Muscle of back (tissue), 13 donors: ENCODE data around the gene FBXO15. TPM values are rescaled to one million over a fixed set of nuclear protein-coding genes. Genes with fewer than 3 reads are reported as not detected.

ENCODE experiments used
- DNase-seq, 3 donors: peaks; one replicate each; pipeline versions ENCODE4 v3.0.0 to v3.0.0-alpha.2; 2013
- long read RNA-seq, 9 donors: transcript quantifications; one replicate each; lab custom pipeline, GENCODE V29; 2026
- polyA plus RNA-seq, 10 donors: library from polyadenylated mRNA; unstranded; fragments of 120-200 nt; gene quantifications; one replicate each; pipeline ENCODE4 v1.2.1, GENCODE V29; 2013; ENCODE audit not compliant: insufficient read length in 10 of 10

FBXO15 gene, protein sequence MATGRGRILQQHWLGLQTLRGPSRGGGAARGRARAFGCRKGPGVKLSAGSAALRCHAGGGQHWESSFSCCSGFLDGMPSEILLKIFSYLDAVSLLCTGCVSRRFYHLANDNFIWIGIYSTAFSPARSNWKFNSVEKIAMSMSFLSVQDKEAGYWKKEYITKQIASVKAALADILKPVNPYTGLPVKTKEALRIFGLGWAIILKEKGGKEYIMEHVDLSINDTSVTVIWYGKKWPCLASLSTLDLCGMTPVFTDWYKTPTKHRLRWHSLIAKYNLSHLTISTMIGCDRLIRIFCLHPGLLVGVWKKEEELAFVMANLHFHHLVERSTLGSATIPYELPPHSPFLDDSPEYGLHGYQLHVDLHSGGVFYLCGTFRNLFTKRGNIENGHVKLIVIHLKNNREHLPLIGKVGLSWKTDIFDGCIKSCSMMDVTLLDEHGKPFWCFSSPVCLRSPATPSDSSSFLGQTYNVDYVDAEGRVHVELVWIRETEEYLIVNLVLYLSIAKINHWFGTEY
- polyA plus RNA-seq: 1 to 10 TPM in 2 of 10 donors, under 1 TPM in 8; 0.39 to 1.8 (median 0.70) TPM
- long read RNA-seq, donor 1: 0 reads
- long read RNA-seq, donor 2, partial matches to known transcripts: 0 of 1 reads
- long read RNA-seq, donor 2, other reads (novel, unspliced or antisense): 0 of 1 reads
- long read RNA-seq, donor 3: 0 reads
- long read RNA-seq, donor 4: 0 reads
- long read RNA-seq, donor 5: 0 reads
- long read RNA-seq, donor 6: 0 reads
- long read RNA-seq, donor 7: 0 reads
- long read RNA-seq, donor 8, partial matches to known transcripts: 30 of 30 reads
- long read RNA-seq, donor 8, other reads (novel, unspliced or antisense): 0 of 30 reads
- long read RNA-seq, donor 9: 0 reads

DNA sequence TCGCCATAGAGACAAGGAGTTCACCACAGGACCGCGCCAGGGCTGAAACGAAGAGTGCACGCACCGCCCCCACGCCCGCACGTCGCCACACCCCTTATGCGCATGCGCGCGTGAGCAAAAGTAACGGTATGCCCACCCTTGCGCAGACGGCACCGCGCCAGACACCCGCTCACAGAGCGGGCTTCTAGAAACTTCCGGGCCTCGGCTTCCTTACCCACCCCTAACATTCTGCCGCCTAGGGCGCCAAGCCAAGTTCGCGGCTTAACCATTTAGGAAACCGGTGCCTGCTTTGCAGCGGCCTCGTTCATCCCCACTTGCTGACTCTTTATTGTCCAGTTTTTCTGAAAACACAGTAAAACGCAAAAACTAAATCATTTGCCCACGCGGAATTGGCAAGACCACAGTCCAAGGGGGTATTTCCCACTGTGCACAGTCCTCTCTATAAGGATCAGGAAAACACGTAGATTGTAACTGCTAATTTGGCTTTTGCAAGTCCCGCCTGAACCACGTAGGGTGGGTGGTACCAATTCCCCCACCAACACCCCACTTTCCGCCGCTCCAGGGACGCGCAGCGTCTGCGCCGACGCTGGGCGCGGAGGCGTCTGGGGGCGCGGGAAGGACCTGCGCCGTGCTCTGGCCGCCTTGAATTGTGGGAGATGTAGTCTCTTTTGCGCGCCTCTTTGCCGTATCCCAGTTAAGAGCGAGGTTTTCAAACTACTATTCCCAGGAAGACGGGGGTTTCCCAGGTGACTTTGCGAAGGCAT lies at the start of gene FBXO15, which contains the start of gene TIMM21:
TSS of gene FBXO15 (minus strand) at position 56 of the 764 bp plus-strand sequence. CDS start at position 7, 49 bp downstream.
TSS of gene TIMM21 (plus strand) at position 745 of the 764 bp plus-strand sequence. CDS start 286 bp downstream, outside the sequence.
- DNase-seq: peak; percentile 98 to 99 (median 98)

DNA sequence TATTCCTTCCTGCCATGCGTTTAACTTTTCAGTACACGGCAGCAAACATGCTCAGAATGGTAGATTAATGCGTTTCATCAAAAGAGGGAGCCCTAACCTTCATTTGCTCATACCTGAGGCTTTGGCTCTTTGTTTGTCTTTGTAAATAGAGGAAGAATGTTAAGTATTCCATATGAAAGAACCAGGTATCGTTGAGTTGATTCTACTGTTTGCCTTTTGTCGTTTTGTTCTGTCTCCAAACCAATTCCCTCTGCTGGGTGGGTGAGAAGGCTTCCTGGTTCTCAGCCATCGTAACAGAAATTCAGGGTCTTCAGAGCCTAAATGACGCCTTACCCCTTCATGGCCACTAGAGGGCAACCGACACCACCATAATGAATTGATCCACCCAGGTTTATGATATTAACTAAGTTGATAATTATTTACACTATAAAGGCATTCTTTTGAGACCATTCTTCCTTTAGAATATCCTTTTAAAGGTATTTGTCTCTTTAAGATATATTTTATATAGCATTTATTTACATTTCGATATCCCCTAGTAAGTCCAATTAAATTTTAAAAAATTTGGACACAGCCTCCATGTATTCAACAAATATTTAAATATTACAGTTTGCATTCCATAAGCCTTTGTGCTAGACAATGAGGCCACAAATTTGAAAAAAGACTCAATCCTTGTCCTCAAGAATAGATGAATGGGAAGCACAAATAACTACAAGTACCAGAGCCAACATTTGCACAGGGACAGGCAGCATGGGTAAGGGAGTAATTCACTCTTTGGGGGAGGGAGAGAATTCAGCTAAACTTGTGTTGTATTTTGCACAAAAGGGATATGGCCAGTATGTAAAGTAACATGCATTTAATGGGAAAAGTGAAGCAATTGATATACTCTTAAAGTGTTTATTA lies 48.8 kb upstream of the FBXO15 start:
- DNase-seq: peak; percentile 45 to 87 (median 68)

DNA sequence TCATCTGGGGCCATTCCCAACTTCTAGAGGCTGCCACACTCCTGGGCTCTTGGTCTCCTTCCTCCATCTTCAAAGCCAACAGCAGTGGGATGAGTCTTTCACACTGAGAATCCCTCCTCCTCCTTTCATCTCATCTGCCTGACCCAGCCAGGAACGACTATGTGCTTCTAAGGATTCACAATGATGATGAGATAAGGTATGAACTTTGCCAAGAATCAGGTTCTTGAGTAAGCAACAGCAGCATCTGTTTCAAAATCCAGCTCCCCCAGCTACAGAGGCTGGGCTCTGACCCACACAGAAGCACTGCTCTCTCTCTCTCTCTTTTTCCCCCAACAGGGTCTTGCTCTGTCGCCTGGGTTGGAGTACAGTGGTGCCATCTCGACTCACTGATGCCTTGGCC lies 47.1 kb upstream of the FBXO15 start:
- DNase-seq: no peak

DNA sequence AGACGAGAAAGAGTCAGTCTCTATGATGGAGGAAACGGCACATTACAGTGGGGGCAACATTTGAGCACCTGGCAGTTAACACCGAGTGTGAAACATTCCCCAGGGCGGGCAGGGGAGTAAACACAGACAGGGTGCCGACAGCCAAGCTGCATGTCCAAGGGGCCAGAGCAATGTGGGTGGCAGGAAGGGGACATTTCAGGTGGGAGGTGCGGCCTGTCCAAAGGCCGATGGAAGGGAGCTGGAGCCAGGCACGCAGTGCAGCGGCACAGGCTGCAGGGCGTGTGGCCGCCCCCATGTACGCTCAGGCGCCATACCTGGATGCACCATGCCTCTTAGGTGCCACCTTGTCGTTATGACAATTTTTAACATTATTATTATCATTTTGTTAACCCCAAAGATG lies 43.9 kb upstream of the FBXO15 start:
- no peak for DNase-seq

DNA sequence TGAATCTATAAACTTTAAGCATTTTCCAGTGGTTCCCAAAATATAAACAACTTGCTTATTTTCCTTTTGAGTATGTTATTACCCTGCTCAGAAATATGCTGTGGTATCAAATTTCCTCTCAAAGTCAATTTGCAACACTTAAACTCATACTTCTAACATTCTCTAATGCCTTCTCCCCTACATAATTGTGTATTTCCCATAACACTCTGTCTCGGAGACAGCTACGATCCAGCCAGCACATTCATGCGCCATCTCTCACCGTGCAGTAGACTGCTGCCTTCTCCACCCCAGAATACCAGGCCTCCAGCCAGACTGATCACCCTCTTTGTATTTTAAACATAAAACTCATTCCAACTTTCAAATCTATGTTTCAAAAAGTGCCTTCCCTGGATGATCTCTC lies 42.5 kb upstream of the FBXO15 start:
- peak in 1 of 3 donors; percentile 12 for DNase-seq

DNA sequence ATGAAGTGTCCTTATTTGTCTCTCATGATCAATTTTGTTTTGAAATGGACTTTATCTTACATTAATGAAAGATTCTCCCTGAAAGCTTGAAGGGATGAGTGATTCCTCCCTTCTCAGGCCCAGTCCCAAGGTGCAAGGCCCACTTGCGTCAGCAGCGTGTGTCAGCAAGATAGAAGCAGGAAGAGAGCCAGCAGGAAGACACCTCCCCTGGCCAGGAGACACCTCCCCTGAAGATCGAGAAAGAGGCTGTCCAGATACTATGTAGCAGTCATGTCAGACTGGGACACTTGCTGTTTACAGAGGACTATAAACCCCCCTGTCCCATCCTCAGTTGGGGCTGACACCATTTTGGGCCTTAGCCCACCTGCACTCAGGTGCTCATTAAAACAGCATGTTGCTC lies 39.0 kb upstream of the FBXO15 start:
- DNase-seq: no peak

DNA sequence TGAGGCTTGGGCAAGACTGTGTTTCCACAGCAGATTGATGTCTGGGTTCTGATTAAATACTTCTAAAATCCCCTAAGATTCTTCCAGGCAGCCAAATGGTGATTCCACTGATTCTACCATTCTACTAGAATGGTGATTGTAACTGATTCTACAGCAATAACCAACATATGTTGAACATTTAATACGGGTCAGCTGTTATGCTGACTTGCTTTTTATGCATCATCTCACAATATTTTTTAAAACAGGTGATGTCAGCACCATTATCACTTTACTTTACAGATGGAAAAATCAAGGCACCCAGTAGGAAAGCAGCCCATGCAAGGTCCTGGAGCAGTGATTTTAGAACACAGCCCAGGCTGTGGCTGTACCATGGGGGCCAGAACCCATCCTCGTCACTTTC lies 38.2 kb upstream of the FBXO15 start:
- DNase-seq: no peak

DNA sequence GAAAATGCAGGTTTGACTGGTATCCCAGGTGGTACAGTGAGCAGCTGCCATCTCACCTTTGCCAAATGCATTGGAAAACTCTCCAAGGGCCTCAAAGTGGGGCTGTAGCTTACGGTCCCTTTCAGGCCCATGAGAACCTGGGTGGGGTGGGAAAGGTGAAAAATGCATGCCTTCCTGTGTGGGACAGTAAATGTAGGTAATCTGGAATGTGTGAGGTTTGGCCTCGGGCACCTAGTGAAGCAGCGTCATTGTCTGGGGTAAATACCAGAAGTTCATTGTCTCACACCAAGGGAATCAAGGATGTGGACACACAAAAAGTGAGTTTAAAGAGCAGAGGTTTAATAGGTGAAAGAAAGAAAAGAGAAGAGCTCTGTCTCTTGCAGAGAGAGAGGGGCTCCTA lies 37.2 kb upstream of the FBXO15 start:
- no peak for DNase-seq

DNA sequence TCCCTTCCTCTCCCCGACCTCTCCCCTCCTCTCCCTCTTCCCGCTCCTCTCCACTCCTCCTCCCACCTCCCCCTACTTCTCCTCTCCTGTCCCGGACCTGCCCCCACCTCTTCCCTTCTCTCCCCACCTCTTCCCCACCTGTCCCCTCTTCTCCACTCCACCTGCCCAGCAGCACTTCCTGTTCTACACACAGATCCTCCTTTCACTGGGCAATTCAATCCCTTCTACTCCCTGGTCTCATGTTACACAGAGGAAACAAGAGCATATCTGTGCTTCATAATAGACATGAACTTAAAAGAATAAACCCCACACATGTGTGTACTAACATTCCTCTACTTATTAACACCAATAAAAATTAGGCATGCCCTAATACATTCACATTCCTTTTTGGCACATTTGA lies 35.5 kb upstream of the FBXO15 start:
- no peak for DNase-seq

DNA sequence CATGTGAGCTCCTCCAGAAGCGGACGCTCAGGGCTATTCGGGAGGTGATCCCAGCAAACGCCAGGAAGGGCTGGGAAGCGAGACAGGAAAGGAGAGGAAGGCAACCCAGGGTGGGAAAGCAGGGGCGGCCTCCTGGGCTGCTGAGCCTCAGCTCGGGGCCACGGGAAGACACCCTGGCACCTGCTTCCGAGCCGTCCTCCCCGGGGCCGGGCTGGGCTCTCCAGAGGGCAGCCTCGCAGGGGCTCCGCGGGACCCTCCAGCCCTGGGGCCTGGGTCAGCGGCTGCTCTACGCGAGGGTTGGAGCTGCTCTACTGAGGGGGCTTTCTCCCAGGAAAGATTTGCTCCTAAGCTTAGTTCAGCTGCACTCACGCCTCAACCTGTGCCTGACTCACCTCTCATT lies 34.7 kb upstream of the FBXO15 start:
- DNase-seq: no peak

DNA sequence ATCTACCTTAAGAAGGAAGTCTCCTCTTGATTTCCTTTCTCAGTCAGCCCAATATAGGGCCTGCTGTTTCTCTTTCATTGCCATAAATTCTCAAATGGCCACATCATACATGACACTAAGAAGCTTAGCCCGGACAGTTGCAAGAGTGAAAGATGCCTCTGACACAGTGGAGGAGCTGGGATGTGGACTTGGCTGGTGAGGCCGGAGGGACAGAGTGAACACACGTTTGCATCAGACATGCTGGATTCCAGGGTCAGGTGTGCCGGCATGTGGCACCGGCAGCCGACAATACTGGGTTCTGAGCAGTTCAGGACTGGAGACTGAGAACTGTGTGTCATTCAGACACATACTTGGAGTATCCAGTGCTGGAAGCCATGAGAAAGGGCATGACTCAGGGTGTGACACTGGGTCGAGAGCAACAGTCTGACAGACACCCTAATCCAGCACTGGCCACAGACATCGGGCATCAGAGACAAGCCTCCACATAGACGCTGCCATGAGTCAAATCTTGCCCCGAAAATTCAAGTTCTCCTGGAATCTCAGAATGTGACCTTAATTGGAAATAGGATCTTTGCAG lies 32.1 kb upstream of the FBXO15 start:
- no peak for DNase-seq

DNA sequence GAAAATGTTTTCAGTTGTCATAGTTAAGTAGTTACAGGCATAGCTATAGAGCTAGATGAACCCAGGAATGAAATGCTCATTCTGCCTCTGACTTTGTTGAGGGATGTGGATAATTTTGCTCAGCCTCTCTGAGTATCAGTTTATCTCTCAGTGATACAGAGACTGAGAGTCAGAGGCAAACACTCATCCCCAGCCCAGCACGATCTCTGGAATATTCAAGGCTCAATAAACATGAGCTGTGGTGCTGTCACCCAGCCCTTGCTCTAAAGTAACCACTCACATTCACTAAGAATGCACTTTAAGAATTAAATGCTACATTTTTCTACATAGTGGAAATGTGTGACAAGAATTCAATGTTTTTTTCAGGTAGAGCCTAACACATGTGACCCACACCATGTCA lies 31.2 kb upstream of the FBXO15 start:
- no peak for DNase-seq

DNA sequence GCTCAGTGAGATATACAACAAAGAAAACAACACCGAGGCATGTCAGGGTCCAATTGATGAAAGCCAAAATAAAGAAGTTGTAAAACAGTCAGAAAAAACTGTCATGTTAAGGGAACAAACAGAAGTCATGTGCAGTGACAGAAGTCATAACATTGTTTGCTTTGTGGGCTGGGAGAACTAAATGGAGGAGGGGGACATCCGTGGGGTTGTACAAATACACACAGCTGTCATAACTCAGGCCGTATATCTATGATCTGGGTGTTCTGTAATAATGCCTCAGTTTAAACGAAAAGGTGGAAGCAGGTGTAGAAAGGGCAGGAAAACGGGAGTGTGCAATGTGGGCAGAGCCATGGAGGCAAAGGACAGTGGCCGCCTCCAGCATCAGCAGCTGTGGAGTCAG lies 28.0 kb upstream of the FBXO15 start:
- no peak for DNase-seq

DNA sequence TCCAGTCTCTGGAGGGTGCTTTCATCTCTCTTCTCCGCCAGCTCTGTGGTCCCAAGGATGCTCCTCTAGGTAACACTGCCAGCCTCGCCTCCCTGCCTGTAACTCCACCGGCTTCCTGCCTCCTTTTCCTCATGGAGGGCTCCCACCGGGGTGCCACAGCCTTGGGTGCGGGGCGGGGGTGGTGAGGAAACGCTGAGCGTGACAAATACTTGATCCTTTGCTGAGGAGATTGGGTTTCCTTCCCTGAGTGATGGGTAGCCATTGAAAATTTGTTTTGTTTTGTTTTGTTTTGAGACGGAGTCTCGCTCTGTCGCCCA lies 25.8 kb upstream of the FBXO15 start:
- DNase-seq: no peak

DNA sequence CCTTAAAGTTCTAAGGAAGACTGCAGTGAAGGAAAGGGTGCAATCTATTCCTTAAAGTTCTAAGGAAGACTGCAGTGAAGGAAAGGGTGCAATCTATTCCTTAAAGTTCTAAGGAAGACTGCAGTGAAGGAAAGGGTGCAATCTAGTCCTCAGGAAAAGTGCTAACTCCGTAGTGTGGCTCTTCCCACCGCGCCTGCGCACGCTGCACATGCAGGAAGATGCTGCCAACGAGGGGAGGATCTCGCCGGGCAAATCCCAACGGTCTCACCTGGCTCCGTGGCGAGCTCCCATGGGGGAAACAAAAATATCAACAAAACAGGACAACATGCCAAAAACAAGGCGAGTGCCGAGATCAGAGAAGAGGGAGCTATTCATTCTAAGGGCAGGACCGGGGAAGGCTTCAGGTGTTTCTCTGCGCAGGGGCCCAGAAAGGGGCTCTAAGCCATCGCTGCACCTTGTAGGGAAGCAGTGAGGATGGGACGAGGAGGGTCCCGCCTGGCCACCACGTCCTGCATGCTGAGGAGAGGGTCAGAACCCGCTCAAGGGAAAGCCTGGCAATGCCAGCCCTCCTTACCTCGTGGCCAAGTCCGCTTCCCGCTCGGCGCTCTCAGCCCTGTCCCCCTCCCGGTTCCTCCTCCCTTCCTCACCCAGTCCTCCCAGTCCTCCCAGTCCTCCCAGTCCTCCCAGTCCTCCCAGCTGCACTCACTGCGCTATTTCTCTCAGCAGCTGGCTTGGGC lies 25.2 kb upstream of the FBXO15 start:
- DNase-seq: no peak

DNA sequence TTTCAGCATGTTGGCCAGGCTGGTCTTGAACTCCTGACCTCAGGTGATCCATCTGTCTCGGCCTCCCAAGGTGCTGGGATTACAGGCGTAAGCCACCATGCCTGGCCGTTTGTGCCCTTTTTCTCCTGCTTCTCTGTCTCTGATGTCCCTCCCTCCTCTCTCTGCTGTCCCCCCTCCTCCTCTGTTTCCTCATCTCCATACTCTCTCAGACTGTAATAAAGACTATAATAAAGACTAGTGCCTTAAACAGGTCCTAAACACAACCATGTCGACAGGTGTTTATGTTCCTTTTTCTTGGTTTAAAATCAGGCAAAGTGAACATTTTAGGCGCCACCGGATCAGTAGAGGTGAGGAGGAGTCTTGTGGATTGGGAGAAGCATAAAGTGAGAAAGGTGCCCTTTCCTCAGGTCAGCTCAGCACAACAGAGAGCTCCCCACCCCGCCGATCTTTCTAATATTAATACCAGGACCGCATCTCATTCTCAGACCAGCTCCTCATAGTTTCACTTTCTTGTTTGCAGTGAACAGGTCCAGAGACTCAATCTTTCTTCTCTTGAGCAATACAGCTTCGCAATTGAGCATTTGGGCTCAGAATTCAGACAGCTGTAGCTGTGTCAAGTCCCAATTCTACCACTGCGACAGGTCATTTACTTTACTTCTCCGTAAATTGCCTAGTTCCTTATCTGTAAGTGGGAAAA lies 24.4 kb upstream of the FBXO15 start:
- DNase-seq: no peak

DNA sequence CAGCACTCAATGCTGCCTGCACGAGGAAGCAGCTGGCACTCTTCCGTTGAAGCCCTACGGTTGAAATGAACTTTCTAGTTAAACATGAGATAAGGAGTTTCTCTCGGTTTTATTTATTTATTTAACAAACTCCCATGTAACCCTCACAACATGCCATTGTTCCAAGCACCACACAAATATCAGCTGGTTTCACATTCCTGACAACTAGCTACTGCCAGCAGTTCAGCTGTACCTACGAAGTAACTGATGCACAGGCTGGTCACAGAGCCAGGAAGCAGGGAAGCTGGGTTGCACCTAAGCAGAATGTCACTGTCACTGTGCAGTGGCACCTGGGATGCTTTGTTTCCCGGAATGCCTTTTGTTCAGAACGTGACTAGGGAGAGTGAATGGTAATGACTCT lies 18.8 kb upstream of the FBXO15 start:
- no peak for DNase-seq

DNA sequence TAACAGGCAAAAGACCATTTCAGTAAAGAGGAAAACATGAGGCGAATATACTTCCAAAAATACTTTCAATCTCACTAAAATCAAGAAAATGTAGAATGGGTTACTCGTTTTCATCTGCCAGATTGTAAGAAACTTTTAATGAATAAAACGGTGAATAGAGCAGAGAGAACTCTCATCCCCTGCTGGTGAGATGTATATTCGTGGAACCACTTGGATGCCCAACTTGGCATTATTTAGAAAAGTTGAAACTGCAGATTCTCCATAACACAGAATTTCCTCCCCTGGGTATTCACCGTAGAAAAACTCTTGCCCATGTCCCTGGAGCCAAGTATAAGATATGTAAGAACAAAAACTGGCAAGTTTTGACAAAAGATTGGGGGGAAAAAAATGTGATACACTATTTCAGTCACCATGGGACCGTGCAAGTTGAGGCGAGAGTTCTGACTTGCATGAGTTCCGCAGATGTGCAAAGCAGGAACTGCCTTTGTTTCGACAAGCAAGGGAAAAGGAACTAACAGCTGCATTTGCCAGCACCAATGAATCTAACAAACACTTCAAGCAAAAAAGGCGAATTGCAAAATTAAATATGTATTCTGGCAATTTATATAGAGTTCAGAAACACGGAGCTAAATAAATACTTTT lies 15.5 kb upstream of the FBXO15 start:
- DNase-seq: peak in 1 of 3 donors; percentile 28

DNA sequence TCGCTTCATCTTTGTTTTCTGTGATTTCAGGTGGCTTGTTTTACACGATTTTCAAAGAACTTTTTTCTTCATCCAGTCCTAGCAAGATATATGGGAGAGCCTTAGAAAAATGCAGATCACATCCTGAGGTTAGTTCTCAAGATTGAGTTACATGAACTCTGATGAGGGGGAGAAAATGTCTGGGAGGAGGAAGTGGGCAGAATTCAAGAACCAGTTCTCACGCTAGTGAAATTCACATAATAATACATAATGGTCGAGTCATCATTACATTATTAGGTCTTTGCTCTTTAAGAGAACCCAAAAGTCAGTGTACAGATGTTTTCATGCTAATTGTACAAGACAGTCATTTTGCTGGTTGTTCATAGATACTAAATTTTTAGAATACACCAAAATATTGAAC lies 7.6 kb upstream of the FBXO15 start:
- no peak for DNase-seq
